GM23338 (cell line): Measurements from ENCODE around the gene PLCL1. TPM values are rescaled to one million over a fixed set of nuclear protein-coding genes. Genes with fewer than 3 reads are reported as not detected.

ENCODE experiments used
- ATAC-seq: fragments of 200-7000 bp; cut with Tn5 transposase; 3 replicates; pipeline ENCODE4 v1.9.1; 2020
- DNase-seq: peaks from one replicate; pipeline ENCODE4 v3.0.0-alpha.2; 2015; ENCODE audit warnings: low spot score
- H2AFZ ChIP-seq: fragments of 200-600 bp; sonication (generic); 2 replicates; pipeline ENCODE4 v1.8.0; 2016; ENCODE audit warnings: antibody characterized with exemption, mild to moderate bottlenecking, moderate library complexity
- H3F3A ChIP-seq: fragments of 200-600 bp; sonication (generic); replicated peaks from 2 replicates; pipeline ENCODE4 v1.8.0; 2017; ENCODE audit warnings: antibody characterized with exemption, mixed run types, low read depth
- H3K27ac ChIP-seq: fragments of 200-600 bp; sonication (generic); 2 replicates; pipeline ENCODE4 v1.6.1; 2016; ENCODE audit warnings: low read depth
- H3K27me3 ChIP-seq: fragments of 200-600 bp; sonication (generic); 2 replicates; pipeline ENCODE4 v1.8.0; 2016; ENCODE audit warnings: mild to moderate bottlenecking, mixed run types, moderate library complexity; ENCODE audit not compliant: insufficient read depth
- H3K36me3 ChIP-seq: fragments of 200-600 bp; sonication (generic); 2 replicates; pipeline ENCODE4 v1.8.0; 2016; ENCODE audit warnings: mild to moderate bottlenecking; ENCODE audit not compliant: insufficient read depth
- H3K4me1 ChIP-seq: fragments of 200-600 bp; sonication (generic); 2 replicates; pipeline ENCODE4 v1.8.0; 2016; ENCODE audit warnings: mild to moderate bottlenecking, moderate library complexity; ENCODE audit not compliant: insufficient read depth
- H3K4me2 ChIP-seq: fragments of 200-600 bp; sonication (generic); 2 replicates; pipeline ENCODE4 v1.7.1; 2017; ENCODE audit warnings: mixed run types
- H3K4me3 ChIP-seq: fragments of 200-600 bp; sonication (generic); 2 replicates; pipeline ENCODE4 v1.6.1; 2016; ENCODE audit warnings: mixed run types
- H3K79me2 ChIP-seq: fragments of 200-600 bp; sonication (generic); replicated peaks from 2 replicates; pipeline ENCODE4 v1.8.0; 2017; ENCODE audit warnings: mild to moderate bottlenecking; ENCODE audit not compliant: insufficient read depth
- H3K9me2 ChIP-seq: fragments of 200-600 bp; sonication (generic); 2 replicates; pipeline ENCODE4 v1.8.0; 2017; ENCODE audit not compliant: insufficient read depth
- H4K20me1 ChIP-seq: fragments of 200-600 bp; sonication (generic); replicated peaks from 2 replicates; pipeline ENCODE4 v1.8.0; 2017; ENCODE audit warnings: mild to moderate bottlenecking; ENCODE audit not compliant: insufficient read depth
- H3K27ac Mint-ChIP-seq: 2 replicates; pipeline ENCODE4 v1.8.0; 2020; ENCODE audit warnings: inconsistent platforms, mild to moderate bottlenecking, moderate library complexity, mixed read lengths
- H3K27me3 Mint-ChIP-seq: 3 replicates; pipeline ENCODE4 v1.8.0; 2022; ENCODE audit warnings: low read depth, mild to moderate bottlenecking, moderate library complexity, mixed read lengths, inconsistent platforms; ENCODE audit not compliant: insufficient read depth, poor library complexity
- H3K36me3 Mint-ChIP-seq: 3 replicates; pipeline ENCODE4 v1.8.0; 2021; ENCODE audit warnings: low read depth, mild to moderate bottlenecking, inconsistent platforms, moderate library complexity, mixed read lengths
- H3K4me1 Mint-ChIP-seq: 3 replicates; pipeline ENCODE4 v1.8.0; 2020; ENCODE audit warnings: mild to moderate bottlenecking, inconsistent platforms, mixed read lengths
- H3K4me3 Mint-ChIP-seq: 3 replicates; pipeline ENCODE4 v1.8.0; 2021; ENCODE audit warnings: moderate library complexity, mild to moderate bottlenecking, inconsistent platforms, mixed read lengths
- H3K9me3 Mint-ChIP-seq: 3 replicates; pipeline ENCODE4 v1.8.0; 2020; ENCODE audit warnings: moderate library complexity, mild to moderate bottlenecking, inconsistent platforms, mixed read lengths
- CREB1 ChIP-seq: fragments of 250-450 bp; sonication (Bioruptor Pico); IDR thresholded peaks from 2 replicates; pipeline ENCODE4 v1.5.0; 2020; ENCODE audit warnings: low read depth, mild to moderate bottlenecking, moderate library complexity
- CTCF ChIP-seq, 2 experiments: fragments of 200-600 bp in 1 of 2; sonication (generic) in 1 of 2; conservative IDR thresholded peaks; 2 replicates each; pipeline versions ENCODE4 v1.5.1 to v1.6.1; 2016 to 2017; ENCODE audit warnings: antibody characterized with exemption in 2 of 2, low read depth in 2 of 2, mild to moderate bottlenecking in 2 of 2, moderate library complexity in 1 of 2
- ZNF114 ChIP-seq: fragments of 250-450 bp; sonication (Bioruptor Pico); IDR thresholded peaks from 2 replicates; pipeline ENCODE4 v1.5.0; 2020; ENCODE audit warnings: mild to moderate bottlenecking, moderate library complexity
- ZNF331 ChIP-seq: fragments of 250-450 bp; sonication (Bioruptor Pico); IDR thresholded peaks from 2 replicates; pipeline ENCODE4 v1.5.0; 2020; ENCODE audit warnings: low read depth, mild to moderate bottlenecking, moderate library complexity
- ZNF462 ChIP-seq: fragments of 250-450 bp; sonication (Bioruptor Pico); IDR thresholded peaks from 2 replicates; pipeline ENCODE4 v1.5.0; 2020; ENCODE audit warnings: mild to moderate bottlenecking, moderate library complexity
- polyA plus RNA-seq: library from polyadenylated mRNA; unstranded; fragments of >200 nt; fragmentation: Nextera tagmentation; extraction: Ambion mirVana; gene quantifications from 2 replicates; pipeline ENCODE4 v1.2.1, GENCODE V29; 2016
- total RNA-seq: library from RNA; depleted of rRNA; stranded (reverse); fragments of >200 nt; shearing (Covaris generic); gene quantifications from 2 replicates; pipeline ENCODE4 v1.2.3, GENCODE V29; 2014
- TF ChIP-seq, protein P1 (sequence below): IDR thresholded peaks from one replicate; pipeline ENCODE4 v1.6.1; 2018; ENCODE audit warnings: antibody characterized with exemption; ENCODE audit not compliant: unreplicated experiment

PLCL1 gene
- total and polyA plus RNA-seq, 2 experiments from 2014 or later = not detected

- Histone ChIP-seq H3F3A (no peaks in the 10 kb centered on the region), H3K79me2 (no peaks in the 10 kb centered on the region), H3K4me1 (no peaks in the 10 kb centered on the region), H3K36me3 (no peaks in the 10 kb centered on the region), H3K9me2 (no peaks in the 10 kb centered on the region), H3K27ac (no peak overlapping the region), H4K20me1 (no peaks in the 10 kb centered on the region), H3K4me3 (no peak overlapping the region), H3K27me3 (no peaks in the 10 kb centered on the region), H2AFZ (no peak overlapping the region), H3K4me2 (no peak overlapping the region)
- no peaks in the 10 kb centered on the region for H3K36me3 Mint-ChIP-seq
- H3K27ac Mint-ChIP-seq = no peak overlapping the region
- ATAC-seq (no peak), DNase-seq (no peak)
- no peaks in the 10 kb centered on the region for H3K27me3 Mint-ChIP-seq
- H3K9me3 Mint-ChIP-seq = no peaks in the 10 kb centered on the region
- 0 out of 3 replicates have a peak, but pooled peaks cover 2% of the 10 kb centered on the region for H3K4me1 Mint-ChIP-seq
- TF ChIP-seq ZNF462 (CRISPR knock-in tag) = no peak
- no peak for TF ChIP-seq CREB1 (CRISPR knock-in tag)
- TF ChIP-seq ZNF114 (CRISPR knock-in tag) = no peak
- no peak for TF ChIP-seq CTCF (conservative IDR thresholded peaks at IDR 0.05; ENCODE audit: low read depth in 2 of 2)
- TF ChIP-seq, protein P1, sequence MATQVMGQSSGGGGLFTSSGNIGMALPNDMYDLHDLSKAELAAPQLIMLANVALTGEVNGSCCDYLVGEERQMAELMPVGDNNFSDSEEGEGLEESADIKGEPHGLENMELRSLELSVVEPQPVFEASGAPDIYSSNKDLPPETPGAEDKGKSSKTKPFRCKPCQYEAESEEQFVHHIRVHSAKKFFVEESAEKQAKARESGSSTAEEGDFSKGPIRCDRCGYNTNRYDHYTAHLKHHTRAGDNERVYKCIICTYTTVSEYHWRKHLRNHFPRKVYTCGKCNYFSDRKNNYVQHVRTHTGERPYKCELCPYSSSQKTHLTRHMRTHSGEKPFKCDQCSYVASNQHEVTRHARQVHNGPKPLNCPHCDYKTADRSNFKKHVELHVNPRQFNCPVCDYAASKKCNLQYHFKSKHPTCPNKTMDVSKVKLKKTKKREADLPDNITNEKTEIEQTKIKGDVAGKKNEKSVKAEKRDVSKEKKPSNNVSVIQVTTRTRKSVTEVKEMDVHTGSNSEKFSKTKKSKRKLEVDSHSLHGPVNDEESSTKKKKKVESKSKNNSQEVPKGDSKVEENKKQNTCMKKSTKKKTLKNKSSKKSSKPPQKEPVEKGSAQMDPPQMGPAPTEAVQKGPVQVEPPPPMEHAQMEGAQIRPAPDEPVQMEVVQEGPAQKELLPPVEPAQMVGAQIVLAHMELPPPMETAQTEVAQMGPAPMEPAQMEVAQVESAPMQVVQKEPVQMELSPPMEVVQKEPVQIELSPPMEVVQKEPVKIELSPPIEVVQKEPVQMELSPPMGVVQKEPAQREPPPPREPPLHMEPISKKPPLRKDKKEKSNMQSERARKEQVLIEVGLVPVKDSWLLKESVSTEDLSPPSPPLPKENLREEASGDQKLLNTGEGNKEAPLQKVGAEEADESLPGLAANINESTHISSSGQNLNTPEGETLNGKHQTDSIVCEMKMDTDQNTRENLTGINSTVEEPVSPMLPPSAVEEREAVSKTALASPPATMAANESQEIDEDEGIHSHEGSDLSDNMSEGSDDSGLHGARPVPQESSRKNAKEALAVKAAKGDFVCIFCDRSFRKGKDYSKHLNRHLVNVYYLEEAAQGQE = no peak
- TF ChIP-seq ZNF331 (CRISPR knock-in tag) = no peak
- no peak overlapping the region for H3K4me3 Mint-ChIP-seq
Observed at GRCh38 chr2:198116756-198117155, 312.4 kb downstream of the PLCL1 start.
